ENCODE results near the gene TMEM165. TPM values are rescaled to one million over a fixed set of nuclear protein-coding genes. Genes with fewer than 3 reads are reported as not detected.

The TMEM165 gene
- polyA plus RNA-seq, 1 donor, result 59.3 TPM

DNA sequence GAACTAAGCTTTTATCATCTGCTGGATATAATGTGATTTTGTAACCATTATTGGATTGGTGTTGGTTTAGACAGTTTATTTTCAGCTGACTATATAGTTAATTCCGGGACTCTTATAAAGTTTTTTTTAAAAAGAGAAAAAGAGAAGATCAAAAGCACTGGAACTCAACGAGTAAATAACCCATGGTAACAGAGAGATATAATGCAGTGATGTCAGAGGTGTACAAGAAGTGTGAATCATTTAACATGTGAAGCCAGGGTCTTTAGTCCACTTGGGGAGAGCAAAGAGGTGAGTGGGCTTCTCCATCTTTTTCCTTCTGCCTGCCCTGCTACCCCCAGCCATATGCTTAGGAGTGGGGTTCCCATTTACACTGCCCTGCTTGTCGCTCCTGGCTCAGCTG is 3.2 kb downstream of the TMEM165 start:
- peak in 1 of 2 donors; percentile 23 for DNase-seq
- H3K27ac ChIP-seq (ENCODE audit: low read length), result no peak overlapping the region
- H3K36me3 ChIP-seq (ENCODE audit: control insufficient read depth, insufficient read depth, low read length), result peaks cover 2% of the 10 kb centered on the region
- no peaks in the 10 kb centered on the region for H3K27me3 ChIP-seq (ENCODE audit: control insufficient read depth, insufficient read depth, low read length)
- peaks cover 18% of the 10 kb centered on the region for H3K4me1 ChIP-seq (ENCODE audit: control insufficient read depth, insufficient read depth, low read length)
- no peak overlapping the region for H3K4me3 ChIP-seq (ENCODE audit: low read length)
- WGBS (ENCODE audit: insufficient coverage, low lambda C conversion rate), result 100% methylated on average over 1 of the region's 3 CpGs
- H3K9me3 ChIP-seq (ENCODE audit: control insufficient read depth, low read depth, low read length), result no peaks in the 10 kb centered on the region

DNA sequence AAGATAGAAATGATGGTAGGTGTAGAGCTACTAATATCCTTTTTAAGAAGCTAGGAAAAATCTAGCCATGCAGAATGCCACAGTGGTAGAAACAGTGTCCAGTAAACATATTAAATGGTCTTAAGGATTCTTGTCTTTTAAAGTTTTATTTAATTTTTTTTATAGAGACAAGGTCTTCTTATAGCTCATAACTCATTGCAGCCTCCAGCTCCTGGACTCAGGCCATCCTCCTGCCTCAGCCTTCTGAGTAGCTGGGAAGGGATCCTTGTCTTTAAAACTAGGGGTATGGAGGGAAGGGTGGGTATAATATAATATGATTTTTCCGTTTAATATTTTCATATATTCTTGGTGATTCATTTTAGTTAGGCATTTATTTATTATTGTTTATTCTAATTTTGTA is 3.8 kb downstream of the TMEM165 start:
- WGBS (ENCODE audit: insufficient coverage, low lambda C conversion rate), result no CpG with 5 or more reads among the region's 1 CpG
- H3K9me3 ChIP-seq (ENCODE audit: control insufficient read depth, low read depth, low read length), result no peaks in the 10 kb centered on the region
- peaks cover 18% of the 10 kb centered on the region for H3K4me1 ChIP-seq (ENCODE audit: control insufficient read depth, insufficient read depth, low read length)
- DNase-seq, result no peak
- H3K4me3 ChIP-seq (ENCODE audit: low read length), result no peak overlapping the region
- peaks cover 6% of the 10 kb centered on the region for H3K36me3 ChIP-seq (ENCODE audit: control insufficient read depth, insufficient read depth, low read length)
- no peak overlapping the region for H3K27ac ChIP-seq (ENCODE audit: low read length)
- H3K27me3 ChIP-seq (ENCODE audit: control insufficient read depth, insufficient read depth, low read length), result no peaks in the 10 kb centered on the region

DNA sequence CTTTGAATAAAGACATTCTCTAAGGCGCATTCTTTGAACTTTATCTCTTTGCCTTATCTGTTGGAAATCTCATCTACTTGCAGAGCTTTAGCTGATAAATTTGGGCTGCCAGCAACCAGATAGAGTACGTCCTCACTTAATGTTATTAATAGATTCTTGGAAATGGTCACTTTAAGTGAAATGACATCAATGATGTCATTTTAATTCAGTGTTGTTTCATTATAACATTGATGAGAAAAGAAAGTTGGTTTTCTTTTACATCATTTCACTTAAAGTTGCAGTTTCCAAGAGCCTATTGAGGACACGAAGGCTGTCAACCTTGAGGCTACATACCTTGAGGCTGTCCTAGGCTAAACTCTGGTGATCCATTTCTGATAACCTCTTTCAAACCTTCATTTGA is 9.3 kb downstream of the TMEM165 start:
- WGBS (ENCODE audit: insufficient coverage, low lambda C conversion rate), result no CpG with 5 or more reads among the region's 3 CpGs
- Histone ChIP-seq H3K27me3 (ENCODE audit: control insufficient read depth, insufficient read depth, low read length) (no peaks in the 10 kb centered on the region), H3K36me3 (ENCODE audit: control insufficient read depth, insufficient read depth, low read length) (peaks cover 24% of the 10 kb centered on the region), H3K4me1 (ENCODE audit: control insufficient read depth, insufficient read depth, low read length) (no peaks in the 10 kb centered on the region), H3K4me3 (ENCODE audit: low read length) (no peak overlapping the region), H3K27ac (ENCODE audit: low read length) (no peak overlapping the region), H3K9me3 (ENCODE audit: control insufficient read depth, low read depth, low read length) (no peaks in the 10 kb centered on the region)
- DNase-seq, result no peak

DNA sequence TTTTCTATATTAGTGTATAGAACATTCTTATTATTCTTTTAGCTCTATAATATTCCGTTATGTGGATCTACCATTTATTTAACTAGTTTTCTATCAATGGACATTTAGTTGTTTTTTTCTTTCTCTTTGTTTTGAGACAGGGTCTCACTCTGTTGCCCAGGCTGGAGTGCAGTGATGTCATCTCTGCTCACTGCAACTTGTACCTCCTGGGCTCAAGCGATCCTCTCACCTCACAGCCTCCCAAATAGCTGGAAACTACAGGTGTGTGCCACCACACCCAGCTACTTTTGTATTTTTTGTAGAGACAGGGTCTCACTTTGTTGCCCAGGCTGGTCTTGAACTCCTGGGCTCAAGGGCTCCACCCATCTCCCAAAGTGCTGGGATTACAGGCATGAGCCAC is 10.8 kb downstream of the TMEM165 start:
- no peak for DNase-seq
- H3K27ac ChIP-seq (ENCODE audit: low read length), result no peak overlapping the region
- H3K4me3 ChIP-seq (ENCODE audit: low read length), result no peak overlapping the region
- H3K36me3 ChIP-seq (ENCODE audit: control insufficient read depth, insufficient read depth, low read length), result peaks cover 25% of the 10 kb centered on the region
- H3K4me1 ChIP-seq (ENCODE audit: control insufficient read depth, insufficient read depth, low read length), result no peaks in the 10 kb centered on the region
- 100% methylated on average over 1 of the region's 2 CpGs for WGBS (ENCODE audit: insufficient coverage, low lambda C conversion rate)
- H3K27me3 ChIP-seq (ENCODE audit: control insufficient read depth, insufficient read depth, low read length), result no peaks in the 10 kb centered on the region
- no peaks in the 10 kb centered on the region for H3K9me3 ChIP-seq (ENCODE audit: control insufficient read depth, low read depth, low read length)

DNA sequence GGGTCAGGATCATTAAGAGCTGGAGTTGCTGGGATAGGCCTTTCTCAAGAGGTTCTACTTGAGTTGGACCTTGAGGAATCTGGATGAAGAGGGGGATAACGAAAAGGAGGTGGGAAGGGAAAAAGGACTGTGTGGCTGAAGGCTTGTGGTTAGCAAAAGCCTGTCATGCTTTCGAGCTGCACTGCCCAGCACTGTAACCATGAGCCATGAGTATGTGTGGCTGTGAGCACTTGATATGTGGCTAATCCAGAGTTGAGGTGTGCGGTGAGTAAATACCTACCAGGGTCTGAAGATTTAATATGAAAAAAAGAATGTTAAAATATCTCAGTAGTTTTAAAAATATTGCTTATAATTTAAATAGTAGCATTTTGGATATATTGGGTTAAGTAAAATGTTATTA is 11.4 kb downstream of the TMEM165 start:
- no peak for DNase-seq
- H3K9me3 ChIP-seq (ENCODE audit: control insufficient read depth, low read depth, low read length), result no peaks in the 10 kb centered on the region
- H3K4me3 ChIP-seq (ENCODE audit: low read length), result no peak overlapping the region
- no CpG with 5 or more reads among the region's 3 CpGs for WGBS (ENCODE audit: insufficient coverage, low lambda C conversion rate)
- H3K4me1 ChIP-seq (ENCODE audit: control insufficient read depth, insufficient read depth, low read length), result no peaks in the 10 kb centered on the region
- H3K27ac ChIP-seq (ENCODE audit: low read length), result no peak overlapping the region
- peaks cover 27% of the 10 kb centered on the region for H3K36me3 ChIP-seq (ENCODE audit: control insufficient read depth, insufficient read depth, low read length)
- no peaks in the 10 kb centered on the region for H3K27me3 ChIP-seq (ENCODE audit: control insufficient read depth, insufficient read depth, low read length)

DNA sequence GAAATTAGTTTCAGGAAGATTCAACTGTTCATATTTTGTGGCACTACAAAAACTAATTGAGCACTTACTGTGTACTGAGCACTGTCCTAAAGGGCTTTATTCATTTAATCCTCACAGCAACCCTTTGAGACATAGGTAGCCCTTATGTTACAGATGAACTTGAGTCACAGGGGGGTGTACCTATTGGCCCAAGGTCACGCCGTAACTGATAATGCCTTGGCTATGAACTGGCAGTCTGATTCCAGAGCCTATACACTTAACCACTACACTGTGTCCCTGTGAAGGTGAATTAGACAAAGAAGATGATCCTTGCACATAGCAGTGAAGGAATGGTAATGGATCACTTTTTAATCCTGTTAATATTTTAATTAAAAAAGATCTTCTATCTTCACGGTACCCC is 12.0 kb downstream of the TMEM165 start:
- no peaks in the 10 kb centered on the region for H3K27me3 ChIP-seq (ENCODE audit: control insufficient read depth, insufficient read depth, low read length)
- peaks cover 27% of the 10 kb centered on the region for H3K36me3 ChIP-seq (ENCODE audit: control insufficient read depth, insufficient read depth, low read length)
- H3K9me3 ChIP-seq (ENCODE audit: control insufficient read depth, low read depth, low read length), result no peaks in the 10 kb centered on the region
- DNase-seq, result no peak
- no peak overlapping the region for H3K4me3 ChIP-seq (ENCODE audit: low read length)
- H3K4me1 ChIP-seq (ENCODE audit: control insufficient read depth, insufficient read depth, low read length), result no peaks in the 10 kb centered on the region
- WGBS (ENCODE audit: insufficient coverage, low lambda C conversion rate), result 100% methylated on average over 1 of the region's 3 CpGs
- no peak overlapping the region for H3K27ac ChIP-seq (ENCODE audit: low read length)

DNA sequence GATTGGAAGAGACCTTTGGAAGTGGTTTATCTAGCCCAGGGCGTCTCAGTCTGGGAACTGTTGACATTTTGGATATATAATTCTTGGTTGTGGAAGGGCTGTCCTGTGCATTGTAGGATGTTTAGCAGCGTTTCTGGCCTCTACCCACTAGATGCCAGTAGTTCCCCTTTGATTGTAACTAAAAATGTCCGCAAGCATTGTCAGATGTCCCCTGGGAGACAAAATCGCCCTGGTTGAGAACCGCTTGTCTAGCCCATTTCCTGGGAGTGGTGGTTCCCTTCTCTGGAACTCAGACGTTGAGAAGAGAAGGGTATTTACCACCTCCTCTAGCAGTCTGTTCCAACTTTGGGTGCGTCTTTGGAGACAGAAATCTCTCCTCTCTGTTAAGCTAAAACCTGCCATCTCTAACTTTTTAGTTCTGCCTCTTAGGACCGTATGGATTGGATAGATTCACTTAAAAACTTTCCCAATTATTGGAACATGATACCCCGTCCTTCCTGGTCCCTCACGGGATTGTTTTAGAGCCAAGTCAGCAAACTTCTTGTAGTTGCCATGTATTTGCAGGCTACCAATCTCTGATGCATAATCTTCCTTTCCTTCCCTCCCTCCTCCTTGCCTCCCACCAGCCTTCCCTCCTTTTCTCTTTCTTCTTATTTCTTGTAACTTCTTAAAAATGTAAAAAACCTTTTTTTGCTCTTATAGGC is 13.9 kb downstream of the TMEM165 start:
- DNase-seq, result no peak
- no peaks in the 10 kb centered on the region for H3K4me1 ChIP-seq (ENCODE audit: control insufficient read depth, insufficient read depth, low read length)
- no peak overlapping the region for H3K27ac ChIP-seq (ENCODE audit: low read length)
- no peaks in the 10 kb centered on the region for H3K27me3 ChIP-seq (ENCODE audit: control insufficient read depth, insufficient read depth, low read length)
- no peak overlapping the region for H3K4me3 ChIP-seq (ENCODE audit: low read length)
- H3K36me3 ChIP-seq (ENCODE audit: control insufficient read depth, insufficient read depth, low read length), result peaks cover 21% of the 10 kb centered on the region
- H3K9me3 ChIP-seq (ENCODE audit: control insufficient read depth, low read depth, low read length), result no peaks in the 10 kb centered on the region
- WGBS (ENCODE audit: insufficient coverage, low lambda C conversion rate), result 87% methylated on average over 3 of the region's 10 CpGs

DNA sequence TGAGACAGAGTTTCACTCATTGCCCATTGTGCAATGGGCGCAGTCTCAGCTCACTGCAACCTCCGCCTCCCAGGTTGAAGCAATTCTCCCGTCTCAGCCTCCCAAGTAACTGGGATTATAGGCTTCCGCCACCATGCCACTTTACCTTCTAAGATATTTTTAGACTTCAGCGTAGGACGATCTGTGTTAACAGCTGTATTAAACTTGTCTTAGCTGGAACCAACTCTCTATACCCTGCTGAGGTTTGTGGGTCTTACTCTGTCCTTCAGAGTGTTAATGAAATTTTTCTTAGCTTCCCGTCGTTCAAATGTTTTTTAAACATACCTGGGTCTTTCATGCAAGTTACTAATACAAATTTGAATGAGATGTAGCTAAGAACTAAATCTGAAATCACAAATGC is 14.7 kb downstream of the TMEM165 start:
- no peak for DNase-seq
- H3K36me3 ChIP-seq (ENCODE audit: control insufficient read depth, insufficient read depth, low read length), result peaks cover 23% of the 10 kb centered on the region
- WGBS (ENCODE audit: insufficient coverage, low lambda C conversion rate), result no CpG with 5 or more reads among the region's 8 CpGs

DNA sequence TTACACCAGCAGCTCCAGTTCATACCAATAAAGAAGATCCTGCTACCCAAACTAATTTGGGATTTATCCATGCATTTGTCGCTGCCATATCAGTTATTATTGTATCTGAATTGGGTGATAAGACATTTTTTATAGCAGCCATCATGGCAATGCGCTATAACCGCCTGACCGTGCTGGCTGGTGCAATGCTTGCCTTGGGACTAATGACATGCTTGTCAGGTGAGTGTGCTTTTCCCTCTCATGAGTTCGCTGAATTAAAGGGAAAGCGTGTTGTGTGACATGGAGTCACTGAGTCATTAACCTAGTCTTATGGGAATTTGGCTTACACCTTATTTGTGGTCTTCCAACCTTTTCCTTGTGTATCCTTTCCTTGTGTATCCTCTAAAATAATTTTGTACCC is 15.9 kb downstream of the TMEM165 start:
- 95% methylated on average over 3 of the region's 6 CpGs for WGBS (ENCODE audit: insufficient coverage, low lambda C conversion rate)
- no peak overlapping the region for H3K27ac ChIP-seq (ENCODE audit: low read length)
- no peak for DNase-seq
- no peaks in the 10 kb centered on the region for H3K9me3 ChIP-seq (ENCODE audit: control insufficient read depth, low read depth, low read length)
- H3K4me3 ChIP-seq (ENCODE audit: low read length), result no peak overlapping the region
- peaks cover 15% of the 10 kb centered on the region for H3K36me3 ChIP-seq (ENCODE audit: control insufficient read depth, insufficient read depth, low read length)
- H3K27me3 ChIP-seq (ENCODE audit: control insufficient read depth, insufficient read depth, low read length), result no peaks in the 10 kb centered on the region
- no peaks in the 10 kb centered on the region for H3K4me1 ChIP-seq (ENCODE audit: control insufficient read depth, insufficient read depth, low read length)

More for the DNA sequence above, 14.7 kb downstream of the TMEM165 start:
- Histone ChIP-seq H3K4me1 (ENCODE audit: control insufficient read depth, insufficient read depth, low read length) (no peaks in the 10 kb centered on the region), H3K4me3 (ENCODE audit: low read length) (no peak overlapping the region), H3K9me3 (ENCODE audit: control insufficient read depth, low read depth, low read length) (no peaks in the 10 kb centered on the region), H3K27me3 (ENCODE audit: control insufficient read depth, insufficient read depth, low read length) (no peaks in the 10 kb centered on the region), H3K27ac (ENCODE audit: low read length) (no peak overlapping the region)

DNA sequence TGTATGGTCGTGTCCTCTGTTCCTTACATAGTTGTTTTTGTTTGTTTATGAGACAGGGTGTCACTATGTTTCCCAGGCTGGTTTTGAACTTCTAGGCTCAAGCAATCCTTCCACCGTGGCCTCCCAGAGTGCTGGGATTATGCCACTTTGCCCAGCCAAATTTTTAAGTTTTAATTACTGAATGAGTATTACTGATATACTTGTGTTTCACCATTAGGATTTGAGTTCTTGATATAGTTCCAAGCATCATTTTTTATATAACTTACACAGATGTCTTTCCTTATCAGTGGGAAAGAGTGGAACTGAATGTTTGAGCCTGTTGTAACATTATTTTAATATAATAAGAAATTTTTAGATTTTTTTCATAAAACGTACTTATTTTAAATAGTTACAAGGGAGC is 20.4 kb downstream of the TMEM165 start:
- peaks cover 37% of the 10 kb centered on the region for H3K36me3 ChIP-seq (ENCODE audit: control insufficient read depth, insufficient read depth, low read length)
- H3K4me1 ChIP-seq (ENCODE audit: control insufficient read depth, insufficient read depth, low read length), result no peaks in the 10 kb centered on the region
- H3K9me3 ChIP-seq (ENCODE audit: control insufficient read depth, low read depth, low read length), result no peaks in the 10 kb centered on the region
- H3K27ac ChIP-seq (ENCODE audit: low read length), result no peak overlapping the region
- no peak overlapping the region for H3K4me3 ChIP-seq (ENCODE audit: low read length)
- WGBS (ENCODE audit: insufficient coverage, low lambda C conversion rate), result no CpG with 5 or more reads among the region's 3 CpGs
- DNase-seq, result no peak
- H3K27me3 ChIP-seq (ENCODE audit: control insufficient read depth, insufficient read depth, low read length), result no peaks in the 10 kb centered on the region

DNA sequence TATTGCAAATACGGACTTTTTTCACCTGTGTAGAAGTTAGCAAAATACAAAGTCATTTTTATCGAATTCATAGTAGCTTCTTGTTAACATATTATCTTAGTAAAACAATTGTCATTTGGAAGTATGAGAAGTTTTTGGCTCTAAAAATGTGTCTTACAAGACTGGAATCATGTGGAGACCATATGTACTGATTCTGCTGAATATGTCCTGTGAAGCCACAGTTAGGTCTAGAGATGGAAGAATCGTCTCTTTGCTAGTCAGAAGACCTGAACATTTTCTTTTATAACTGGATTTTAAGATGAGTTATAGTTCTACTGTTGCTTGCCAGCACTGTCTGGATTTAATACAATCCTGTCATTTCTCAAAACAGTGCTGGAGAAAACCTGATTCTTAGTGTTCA is 29.0 kb downstream of the TMEM165 start:
- no peak for DNase-seq
- peaks cover 2% of the 10 kb centered on the region for H3K4me1 ChIP-seq (ENCODE audit: control insufficient read depth, insufficient read depth, low read length)
- no peaks in the 10 kb centered on the region for H3K9me3 ChIP-seq (ENCODE audit: control insufficient read depth, low read depth, low read length)
- no peak overlapping the region for H3K4me3 ChIP-seq (ENCODE audit: low read length)
- no peaks in the 10 kb centered on the region for H3K27me3 ChIP-seq (ENCODE audit: control insufficient read depth, insufficient read depth, low read length)
- peaks cover 51% of the 10 kb centered on the region for H3K36me3 ChIP-seq (ENCODE audit: control insufficient read depth, insufficient read depth, low read length)
- no peak overlapping the region for H3K27ac ChIP-seq (ENCODE audit: low read length)
- WGBS (ENCODE audit: insufficient coverage, low lambda C conversion rate), result 100% methylated on average over 1 of the region's 3 CpGs

Measured in large intestine (tissue), 3 donors.